Astrocyte of the spinal cord (primary cell): ENCODE results near the gene KRTAP12-4.

Source experiments
- DNase-seq: peaks from one replicate; pipeline ENCODE4 v3.0.0; 2011; ENCODE audit warnings: low read depth, low spot score
- H3K4me3 ChIP-seq: 2 replicates; pipeline ENCODE4 v1.5.1; 2011; ENCODE audit warnings: low read depth, mild to moderate bottlenecking, low read length, moderate library complexity
- in situ Hi-C: cut with HindIII; loops from 2 replicates; pipeline ENCODE4 v1.10.0; 2017; ENCODE audit warnings: low sequenced_read_pairs
- TF ChIP-seq, protein P1 (sequence below): IDR thresholded peaks from 2 replicates; pipeline ENCODE4 v1.5.1; 2012; ENCODE audit warnings: low read depth, mild to moderate bottlenecking, low read length, inconsistent platforms

Gene KRTAP12-4

DNA sequence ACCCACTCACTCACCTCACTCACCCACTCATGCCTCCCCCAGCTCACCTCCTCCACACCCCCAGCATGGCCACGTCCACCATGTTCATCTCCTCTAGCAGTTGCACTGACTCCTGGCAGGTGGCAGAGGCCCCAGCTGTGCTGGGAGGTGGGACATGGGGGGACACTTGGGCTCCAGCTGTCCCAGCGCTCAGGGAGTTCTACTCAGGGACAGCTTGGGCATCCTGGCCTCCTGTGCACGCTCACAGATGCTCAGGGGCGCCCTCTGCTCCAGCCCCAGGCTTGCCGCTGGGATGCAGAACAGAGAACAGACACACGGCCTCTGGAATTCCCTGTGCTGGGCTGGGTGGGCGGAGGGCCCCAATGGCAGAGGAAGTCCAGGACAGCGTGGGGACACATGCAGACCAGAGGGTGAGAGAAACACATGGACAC is 37.4 kb downstream of the KRTAP12-4 start:
- TF ChIP-seq, protein P1, sequence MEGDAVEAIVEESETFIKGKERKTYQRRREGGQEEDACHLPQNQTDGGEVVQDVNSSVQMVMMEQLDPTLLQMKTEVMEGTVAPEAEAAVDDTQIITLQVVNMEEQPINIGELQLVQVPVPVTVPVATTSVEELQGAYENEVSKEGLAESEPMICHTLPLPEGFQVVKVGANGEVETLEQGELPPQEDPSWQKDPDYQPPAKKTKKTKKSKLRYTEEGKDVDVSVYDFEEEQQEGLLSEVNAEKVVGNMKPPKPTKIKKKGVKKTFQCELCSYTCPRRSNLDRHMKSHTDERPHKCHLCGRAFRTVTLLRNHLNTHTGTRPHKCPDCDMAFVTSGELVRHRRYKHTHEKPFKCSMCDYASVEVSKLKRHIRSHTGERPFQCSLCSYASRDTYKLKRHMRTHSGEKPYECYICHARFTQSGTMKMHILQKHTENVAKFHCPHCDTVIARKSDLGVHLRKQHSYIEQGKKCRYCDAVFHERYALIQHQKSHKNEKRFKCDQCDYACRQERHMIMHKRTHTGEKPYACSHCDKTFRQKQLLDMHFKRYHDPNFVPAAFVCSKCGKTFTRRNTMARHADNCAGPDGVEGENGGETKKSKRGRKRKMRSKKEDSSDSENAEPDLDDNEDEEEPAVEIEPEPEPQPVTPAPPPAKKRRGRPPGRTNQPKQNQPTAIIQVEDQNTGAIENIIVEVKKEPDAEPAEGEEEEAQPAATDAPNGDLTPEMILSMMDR, result no peak
- DNase-seq, result no peak
- H3K4me3 ChIP-seq, result no peak overlapping the region
- in situ Hi-C loops, result no loop called here

DNA sequence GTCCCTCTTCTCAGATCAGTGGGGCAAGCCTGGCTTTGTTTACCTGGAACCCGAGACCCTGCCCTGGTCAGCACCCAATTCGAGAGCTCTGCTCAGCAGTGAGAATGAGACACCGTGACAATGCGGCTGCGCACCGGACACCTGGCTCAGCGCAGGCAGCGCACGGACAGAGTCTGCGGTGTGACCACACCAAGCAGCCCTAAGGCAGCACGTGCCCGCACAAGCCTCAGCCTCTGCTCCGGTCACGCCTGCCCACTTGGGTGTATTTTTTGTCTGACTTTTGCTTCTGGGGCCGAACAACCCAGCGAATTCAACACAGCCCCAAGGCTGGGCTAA is 37.9 kb downstream of the KRTAP12-4 start:
- TF ChIP-seq, protein P1, result no peak
- no peak overlapping the region for H3K4me3 ChIP-seq
- in situ Hi-C loops, result no loop called here
- no peak for DNase-seq

DNA sequence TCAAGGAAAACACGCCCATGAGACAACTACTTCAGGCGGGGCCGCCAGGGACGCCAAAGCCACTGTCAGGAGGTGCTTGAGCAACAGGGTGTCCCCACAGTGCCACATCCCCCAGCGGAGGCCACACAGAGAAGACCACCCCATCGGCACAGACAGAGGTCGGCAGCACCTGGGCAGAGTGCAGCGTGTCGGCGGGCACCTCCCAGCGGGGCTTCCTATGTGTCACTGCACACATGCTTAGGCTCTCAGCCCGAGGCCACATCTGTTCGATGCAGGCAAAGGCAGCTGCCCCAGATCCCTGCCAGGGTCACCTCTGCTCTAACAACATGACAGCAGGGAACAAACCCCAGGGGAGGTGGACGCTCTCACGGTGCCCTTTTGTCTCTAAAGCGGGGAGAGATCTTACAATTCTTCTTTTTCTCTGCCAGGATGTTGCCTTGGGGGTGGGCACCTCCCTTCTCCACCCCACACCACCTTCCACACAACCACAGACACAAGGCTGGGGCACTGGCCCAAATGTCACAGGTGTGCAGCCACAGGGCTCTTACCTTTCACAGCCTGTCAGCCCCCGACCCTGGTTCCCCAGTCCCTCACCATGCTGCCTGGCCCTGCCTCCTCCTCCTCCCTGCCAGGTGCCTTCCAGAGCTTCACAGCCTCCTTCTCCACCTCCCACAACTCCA is 38.4 kb downstream of the KRTAP12-4 start:
- TF ChIP-seq, protein P1, result no peak
- in situ Hi-C loops, result no loop called here
- no peak for DNase-seq
- no peak overlapping the region for H3K4me3 ChIP-seq

DNA sequence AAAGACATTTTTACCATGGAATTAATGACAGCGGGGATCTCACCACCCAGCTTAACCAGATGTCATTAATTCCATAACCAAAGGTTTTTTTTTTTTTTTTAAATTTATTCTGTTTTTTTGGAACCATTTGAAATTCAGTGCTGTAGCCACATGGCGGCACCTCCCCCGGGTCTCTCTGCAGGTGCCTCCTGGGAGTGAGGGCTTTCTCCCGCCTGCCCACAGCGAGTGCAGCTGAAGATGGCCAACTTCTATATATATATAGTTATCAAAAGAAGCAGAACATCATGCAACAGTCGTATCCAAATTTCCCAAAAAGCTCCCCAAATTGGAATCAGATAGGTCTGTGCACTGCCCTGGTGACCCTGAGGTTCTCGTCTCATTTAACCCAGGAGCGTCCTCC is 39.0 kb downstream of the KRTAP12-4 start:
- no peak overlapping the region for H3K4me3 ChIP-seq
- TF ChIP-seq, protein P1, result no peak
- DNase-seq, result no peak
- in situ Hi-C loops, result no loop called here

DNA sequence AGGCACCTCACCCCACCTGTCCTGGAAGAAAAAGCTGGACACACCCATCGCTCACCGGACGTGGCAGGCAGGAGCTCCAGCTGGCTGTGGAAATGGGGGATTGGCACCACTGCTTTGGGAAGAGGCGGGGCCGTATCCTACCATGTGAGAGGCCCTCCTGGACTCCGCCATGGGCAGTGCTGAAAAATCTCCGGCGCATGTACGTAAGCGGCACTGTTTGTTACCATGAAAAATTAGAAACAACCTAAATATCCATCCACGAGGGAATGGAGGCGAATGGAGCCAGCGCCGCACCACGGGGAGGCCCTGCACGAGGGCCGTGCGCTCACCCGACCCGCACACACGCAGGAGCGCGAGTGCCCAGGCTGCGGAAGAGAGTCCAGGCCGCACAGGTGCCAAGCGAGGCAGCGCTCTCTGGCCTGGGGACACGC is 39.5 kb downstream of the KRTAP12-4 start:
- TF ChIP-seq, protein P1, result no peak
- in situ Hi-C loops, result no loop called here
- DNase-seq, result no peak
- no peak overlapping the region for H3K4me3 ChIP-seq

DNA sequence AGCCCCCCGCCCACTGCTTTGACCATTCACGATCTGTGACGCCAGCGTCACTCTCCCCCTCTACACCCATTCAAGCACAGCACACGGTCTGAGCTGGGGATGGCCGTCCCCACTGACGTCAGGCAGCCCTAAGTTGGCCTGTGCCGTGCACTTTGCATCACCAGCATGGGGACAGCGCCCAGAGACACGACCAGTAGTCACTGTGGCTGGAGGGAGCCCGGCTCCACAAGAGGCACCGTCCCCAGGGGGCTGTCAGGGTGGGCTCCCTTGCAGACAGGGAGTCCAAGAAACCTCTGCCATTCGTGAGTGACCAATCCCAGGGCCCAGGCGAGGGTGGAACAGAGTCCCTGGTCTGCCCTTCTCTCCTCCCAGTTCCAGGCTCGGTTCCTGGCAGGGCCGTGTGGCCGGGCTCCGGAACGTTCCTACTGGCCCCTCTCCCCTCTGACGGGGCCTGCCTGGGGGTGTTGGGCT is 40.3 kb downstream of the KRTAP12-4 start:
- no peak for DNase-seq
- no peak overlapping the region for H3K4me3 ChIP-seq
- TF ChIP-seq, protein P1, result no peak
- in situ Hi-C loops, result no loop called here
